Measurements from ENCODE around the gene OTX2.

Gene OTX2

DNA sequence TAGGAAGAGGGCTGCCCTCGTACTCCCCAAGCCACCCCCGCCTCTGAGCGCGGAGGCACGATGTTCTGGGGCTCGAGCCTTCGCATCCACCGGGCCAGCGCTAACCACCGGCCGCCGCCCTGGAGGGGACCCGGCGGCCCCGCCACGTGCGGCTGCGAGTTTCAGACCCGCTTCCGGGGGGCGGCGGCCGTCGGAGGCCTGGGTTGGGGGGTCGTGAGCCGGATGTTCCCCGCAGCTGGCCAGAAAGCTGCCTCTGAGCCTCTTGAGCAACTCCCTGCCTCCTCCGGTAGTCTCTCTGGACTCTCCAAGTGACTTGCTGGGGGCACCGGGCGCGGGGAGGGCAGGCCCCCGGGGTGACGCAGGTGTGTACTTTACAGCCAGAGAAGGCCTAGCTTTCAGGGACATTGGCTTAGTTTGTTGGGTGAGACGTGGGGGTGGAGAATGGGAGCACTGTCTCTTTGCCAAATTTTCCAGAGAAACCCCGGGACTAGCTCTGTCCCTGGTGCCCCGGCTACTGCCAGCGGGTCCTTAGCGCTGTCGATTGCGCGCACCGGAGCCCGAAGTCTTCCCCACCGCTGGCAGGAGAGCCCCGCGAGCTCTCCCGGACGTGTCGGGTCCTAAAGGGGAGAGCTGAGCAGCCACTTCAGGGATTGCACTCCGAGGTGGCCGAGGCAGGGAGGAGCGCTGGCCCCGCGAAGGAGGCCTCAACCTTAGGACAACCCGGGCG is 15.6 kb downstream of the OTX2 start:
- DNase-seq (ENCODE audit: extremely low read depth, low read depth), result no peak
- TF ChIP-seq, protein P1, sequence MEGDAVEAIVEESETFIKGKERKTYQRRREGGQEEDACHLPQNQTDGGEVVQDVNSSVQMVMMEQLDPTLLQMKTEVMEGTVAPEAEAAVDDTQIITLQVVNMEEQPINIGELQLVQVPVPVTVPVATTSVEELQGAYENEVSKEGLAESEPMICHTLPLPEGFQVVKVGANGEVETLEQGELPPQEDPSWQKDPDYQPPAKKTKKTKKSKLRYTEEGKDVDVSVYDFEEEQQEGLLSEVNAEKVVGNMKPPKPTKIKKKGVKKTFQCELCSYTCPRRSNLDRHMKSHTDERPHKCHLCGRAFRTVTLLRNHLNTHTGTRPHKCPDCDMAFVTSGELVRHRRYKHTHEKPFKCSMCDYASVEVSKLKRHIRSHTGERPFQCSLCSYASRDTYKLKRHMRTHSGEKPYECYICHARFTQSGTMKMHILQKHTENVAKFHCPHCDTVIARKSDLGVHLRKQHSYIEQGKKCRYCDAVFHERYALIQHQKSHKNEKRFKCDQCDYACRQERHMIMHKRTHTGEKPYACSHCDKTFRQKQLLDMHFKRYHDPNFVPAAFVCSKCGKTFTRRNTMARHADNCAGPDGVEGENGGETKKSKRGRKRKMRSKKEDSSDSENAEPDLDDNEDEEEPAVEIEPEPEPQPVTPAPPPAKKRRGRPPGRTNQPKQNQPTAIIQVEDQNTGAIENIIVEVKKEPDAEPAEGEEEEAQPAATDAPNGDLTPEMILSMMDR (IDR thresholded peaks at IDR 0.05; ENCODE audit: low read depth, low read length), result no peak

DNA sequence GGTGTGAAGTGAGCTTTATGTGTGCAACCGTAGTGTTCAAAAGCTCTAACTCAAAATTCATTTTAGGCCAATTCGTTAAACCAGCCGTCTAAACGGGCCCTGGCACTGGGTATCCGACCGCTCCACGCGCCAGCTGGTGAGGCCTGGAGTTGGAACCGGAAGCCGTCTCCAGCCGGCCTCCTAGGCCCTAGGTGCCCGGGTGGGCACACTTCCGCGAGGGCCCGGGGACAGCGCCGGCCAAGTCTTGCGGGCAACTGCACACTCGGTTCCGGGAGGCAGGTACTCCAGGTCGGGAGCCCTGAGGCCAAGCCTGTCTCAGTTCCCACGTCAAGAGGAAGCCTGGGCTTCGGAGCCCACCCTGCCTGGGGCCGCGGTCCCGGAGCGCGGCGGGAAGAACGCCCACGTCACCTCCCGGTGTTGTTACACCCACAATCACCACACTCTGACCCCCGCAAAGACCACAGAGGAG is 16.2 kb downstream of the OTX2 start:
- TF ChIP-seq, protein P1 (IDR thresholded peaks at IDR 0.05; ENCODE audit: low read depth, low read length), result no peak
- no peak for DNase-seq (ENCODE audit: extremely low read depth, low read depth)

DNA sequence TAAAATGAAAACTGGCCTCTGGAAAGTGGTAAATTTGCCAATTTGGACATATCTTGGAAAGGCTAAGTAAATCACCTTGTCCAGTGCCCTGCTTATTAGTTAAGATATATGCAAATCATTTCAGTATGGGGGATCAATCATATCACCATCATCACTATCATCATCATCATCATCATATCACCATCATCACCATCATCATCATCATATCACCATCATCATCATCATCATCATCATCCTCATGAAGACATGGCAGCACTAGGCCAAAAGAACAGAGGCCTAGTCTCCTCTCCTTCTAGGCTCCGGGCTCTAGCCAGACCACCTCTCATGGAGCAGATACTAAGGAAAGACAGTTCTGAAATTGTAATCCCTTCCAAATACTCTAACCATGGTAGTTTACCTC is 20.3 kb downstream of the OTX2 start:
- DNase-seq (ENCODE audit: extremely low read depth, low read depth), result no peak
- TF ChIP-seq, protein P1 (IDR thresholded peaks at IDR 0.05; ENCODE audit: low read depth, low read length), result no peak

DNA sequence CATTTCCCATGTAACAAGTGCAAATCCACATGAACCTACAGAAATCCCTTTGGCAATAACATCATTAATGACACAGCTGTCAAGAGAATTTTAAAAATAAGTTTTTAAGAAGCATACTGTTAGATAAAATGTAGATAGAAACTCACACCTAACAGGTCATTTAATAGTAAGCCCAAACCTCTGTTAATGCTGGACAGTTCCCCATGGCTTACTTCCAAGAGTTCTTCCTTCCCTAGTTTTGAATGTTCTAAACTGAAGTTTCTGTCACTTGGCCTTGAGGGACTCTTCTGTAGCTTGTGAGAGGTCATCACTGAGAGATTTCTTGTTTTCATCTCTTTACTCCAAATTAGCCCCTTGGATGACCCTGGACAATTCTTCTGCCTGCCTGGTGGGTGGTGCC is 22.7 kb downstream of the OTX2 start:
- DNase-seq (ENCODE audit: extremely low read depth, low read depth), result no peak
- TF ChIP-seq, protein P1 (IDR thresholded peaks at IDR 0.05; ENCODE audit: low read depth, low read length), result no peak

DNA sequence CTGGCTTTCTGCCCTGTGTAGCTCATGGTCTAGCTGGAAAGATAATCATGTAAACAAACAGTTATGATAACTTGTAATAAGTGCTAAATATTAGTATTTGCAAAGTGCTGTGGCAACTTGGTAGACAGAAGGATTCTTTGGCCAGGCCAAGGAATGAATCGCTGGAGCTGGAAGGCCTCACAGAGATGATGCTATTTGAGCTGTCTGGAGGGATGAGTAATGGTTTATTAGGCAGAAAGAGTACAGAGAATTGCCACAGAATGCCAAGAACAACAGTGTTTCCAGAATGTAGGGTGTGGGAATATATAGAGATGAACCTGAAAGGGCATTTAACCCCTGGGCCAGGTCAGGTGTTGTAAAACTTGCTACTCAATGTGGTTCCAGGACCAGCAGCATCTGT is 27.6 kb downstream of the OTX2 start:
- DNase-seq (ENCODE audit: extremely low read depth, low read depth), result no peak
- TF ChIP-seq, protein P1 (IDR thresholded peaks at IDR 0.05; ENCODE audit: low read depth, low read length), result no peak

DNA sequence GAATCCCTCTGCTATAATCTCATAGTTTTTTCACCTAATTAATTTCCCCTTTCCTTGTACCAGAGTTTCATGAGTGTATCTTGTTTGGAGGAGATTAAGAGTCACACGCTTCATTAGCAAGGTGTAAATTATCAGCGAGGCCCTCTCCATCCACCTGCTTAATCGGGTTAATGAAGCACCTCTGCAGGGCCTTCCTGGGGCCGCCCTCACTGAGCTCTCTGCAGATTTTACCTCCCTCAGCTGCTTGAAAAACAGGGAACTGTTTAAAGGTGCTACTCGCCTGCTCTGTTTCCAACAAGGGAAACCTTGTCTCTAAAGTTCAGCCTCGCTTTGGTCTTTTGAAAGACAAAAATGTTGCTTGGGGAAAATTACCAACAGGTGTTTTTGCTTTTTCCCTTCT is 35.8 kb downstream of the OTX2 start:
- TF ChIP-seq, protein P1 (IDR thresholded peaks at IDR 0.05; ENCODE audit: low read depth, low read length), result no peak
- no peak for DNase-seq (ENCODE audit: extremely low read depth, low read depth)

DNA sequence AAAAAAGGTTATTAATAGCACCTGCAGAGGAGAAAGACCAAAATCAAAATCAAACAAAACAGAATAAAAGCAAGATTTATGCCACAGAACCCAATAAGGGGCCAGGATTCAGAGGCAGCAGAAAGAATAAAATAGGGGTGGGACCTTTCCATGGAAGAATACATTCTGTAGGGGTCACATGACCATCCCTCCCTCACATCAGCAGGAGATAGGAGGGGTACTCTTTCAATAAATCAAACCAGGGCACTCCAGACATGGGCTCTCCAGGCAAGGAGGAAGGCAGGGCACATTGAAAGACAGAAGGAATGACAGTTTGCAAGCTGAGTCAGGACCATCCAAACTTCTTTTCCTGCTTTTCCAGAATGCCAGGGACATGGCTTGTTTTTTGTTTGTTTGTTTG is 39.8 kb downstream of the OTX2 start:
- TF ChIP-seq, protein P1 (IDR thresholded peaks at IDR 0.05; ENCODE audit: low read depth, low read length), result no peak
- no peak for DNase-seq (ENCODE audit: extremely low read depth, low read depth)
